ENCODE results near the gene SAMD13.

SAMD13 gene, protein sequence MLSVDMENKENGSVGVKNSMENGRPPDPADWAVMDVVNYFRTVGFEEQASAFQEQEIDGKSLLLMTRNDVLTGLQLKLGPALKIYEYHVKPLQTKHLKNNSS

DNA sequence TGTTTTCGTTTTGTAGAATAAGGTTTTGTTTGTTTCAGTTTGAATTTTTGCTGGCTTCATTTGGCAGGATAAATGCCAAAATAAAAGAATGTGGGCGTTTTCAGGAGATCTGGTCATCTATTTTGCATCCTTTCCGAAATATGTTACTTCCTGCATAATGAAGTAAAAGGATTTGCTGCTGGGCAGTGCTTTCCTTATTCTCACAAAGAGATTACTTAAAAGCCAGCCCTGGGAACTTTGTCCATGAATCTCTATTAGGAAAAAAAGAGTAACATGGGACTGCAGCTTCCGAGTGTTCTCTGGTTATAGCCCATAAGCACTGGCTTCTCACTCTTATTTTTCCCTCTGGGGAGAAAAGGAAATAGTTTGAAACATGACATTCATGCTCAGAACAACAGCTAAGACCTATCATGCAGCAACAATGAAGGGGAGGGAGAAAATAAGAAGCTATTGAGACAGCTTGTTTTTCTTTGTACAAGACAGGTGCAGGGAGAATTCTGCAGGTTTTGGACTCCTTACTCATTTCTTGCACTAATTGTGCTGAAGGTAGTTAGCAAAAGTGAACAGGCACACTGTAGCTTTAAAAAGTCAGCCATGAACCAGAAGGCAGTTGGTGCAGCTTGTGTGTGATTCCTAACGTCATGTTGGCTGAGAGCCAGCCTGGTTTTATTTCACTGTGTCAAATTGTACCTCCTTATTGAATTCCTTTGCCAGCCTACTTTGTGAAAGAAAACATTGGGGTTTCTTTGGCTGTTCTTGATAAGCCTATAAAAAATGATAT, at the start of gene SAMD13:
Gene SAMD13 (plus strand): TSS at position 705 of the 781 bp plus-strand sequence. CDS start 1,527 bp downstream, outside the sequence.
- no peak for DNase-seq (ENCODE audit: low read depth)

DNA sequence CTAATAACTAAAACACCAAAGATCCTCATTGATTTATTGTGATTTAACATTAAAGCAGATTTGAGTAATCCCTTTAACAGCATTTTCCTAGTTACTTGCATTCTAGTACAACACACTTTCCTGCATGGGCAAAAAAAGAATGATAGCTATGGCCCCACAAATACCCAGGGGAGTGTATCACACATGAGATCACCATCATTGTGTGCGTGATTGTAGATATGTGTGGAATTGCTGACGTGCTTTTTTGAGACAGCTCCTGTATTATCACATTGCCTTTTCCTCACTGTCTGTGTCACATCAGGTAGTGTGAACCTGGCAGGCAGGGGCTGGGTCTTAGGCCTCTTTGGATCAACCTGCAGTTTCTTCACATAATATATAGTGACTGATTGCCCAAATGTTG, 48.5 kb upstream of the SAMD13 start:
- DNase-seq (ENCODE audit: low read depth): no peak

DNA sequence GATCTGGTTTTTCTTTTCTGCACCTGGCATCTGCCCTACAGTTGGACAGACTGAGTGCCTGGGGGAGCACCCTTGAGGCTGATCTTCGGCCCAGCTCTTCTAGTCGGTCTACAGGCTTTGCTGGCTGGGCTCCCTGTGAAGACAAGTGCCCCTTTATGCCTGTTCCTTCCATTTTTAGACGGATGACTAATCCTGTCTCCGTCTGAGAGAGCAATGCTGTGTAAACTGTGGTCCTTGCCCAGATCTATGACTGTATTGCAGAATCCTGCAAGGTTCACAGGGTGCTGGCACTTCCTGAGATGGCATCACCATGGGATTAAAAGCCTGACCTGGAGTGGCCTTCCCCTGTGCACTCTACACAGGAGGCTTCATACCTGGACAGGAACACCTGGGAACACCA, 47.6 kb upstream of the SAMD13 start:
- DNase-seq (ENCODE audit: low read depth): no peak

DNA sequence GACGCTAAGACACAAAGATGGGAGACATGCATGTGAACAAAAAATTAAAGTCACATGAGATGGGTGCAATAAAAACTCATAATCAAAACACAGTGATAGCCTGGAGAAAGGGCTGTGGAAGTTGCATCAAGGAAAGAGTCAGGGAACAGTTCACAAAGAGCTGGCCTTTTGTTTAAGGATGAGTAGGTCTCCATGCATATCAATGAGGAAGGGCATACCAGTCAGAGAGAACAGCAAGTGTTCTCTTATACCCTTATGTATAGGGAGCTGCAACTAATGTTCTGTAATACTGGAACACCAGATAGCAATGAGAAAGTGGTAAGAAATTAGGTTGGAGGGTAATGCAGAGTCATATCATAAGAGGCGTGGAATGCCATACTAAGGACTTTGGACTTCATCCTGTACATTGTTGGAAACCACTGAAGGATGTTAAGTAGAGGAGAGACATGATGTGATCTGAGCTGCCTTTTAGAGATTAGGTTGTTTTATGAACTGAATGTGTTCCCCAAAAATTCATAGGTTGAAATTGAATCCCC, 46.7 kb upstream of the SAMD13 start:
- no peak for DNase-seq (ENCODE audit: low read depth)

DNA sequence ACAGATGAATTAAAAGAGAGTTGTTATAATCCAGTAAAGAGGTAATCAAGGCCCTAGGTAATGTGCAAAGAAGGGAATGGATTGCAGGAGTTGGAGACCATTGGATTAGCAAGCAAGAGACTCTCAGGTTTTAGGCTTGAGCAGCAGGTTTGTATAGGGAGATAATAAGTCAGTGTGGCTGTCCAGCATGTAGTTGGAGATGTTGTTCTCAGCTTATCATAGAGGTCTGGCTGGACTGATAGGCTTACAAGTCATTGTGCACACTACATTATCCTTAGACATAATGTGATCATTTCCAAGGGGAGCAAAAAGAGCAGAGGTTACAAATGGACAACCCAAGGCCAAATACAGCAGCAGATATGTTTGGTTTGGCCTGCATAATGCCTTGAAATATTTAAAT, 45.9 kb upstream of the SAMD13 start:
- DNase-seq (ENCODE audit: low read depth): no peak

DNA sequence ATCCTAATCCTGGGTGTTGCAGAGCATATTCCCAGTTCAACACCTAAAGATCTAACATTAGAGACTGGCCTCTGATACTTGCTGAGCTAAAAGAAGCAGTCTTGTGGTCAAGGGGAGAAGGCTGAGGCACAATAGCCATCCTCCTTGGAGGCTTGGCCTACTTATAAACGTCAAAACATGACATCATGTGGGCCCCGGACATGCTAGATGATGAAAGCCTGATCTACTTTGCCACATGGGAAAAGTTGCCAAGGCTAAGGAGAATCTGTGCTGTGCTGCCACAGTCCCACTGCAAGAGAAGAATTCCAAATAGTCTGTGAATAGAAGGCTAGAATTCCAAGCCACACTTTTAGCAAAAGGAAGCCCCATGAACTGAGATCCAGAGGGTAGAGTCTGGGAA, 43.9 kb upstream of the SAMD13 start:
- DNase-seq (ENCODE audit: low read depth): no peak

DNA sequence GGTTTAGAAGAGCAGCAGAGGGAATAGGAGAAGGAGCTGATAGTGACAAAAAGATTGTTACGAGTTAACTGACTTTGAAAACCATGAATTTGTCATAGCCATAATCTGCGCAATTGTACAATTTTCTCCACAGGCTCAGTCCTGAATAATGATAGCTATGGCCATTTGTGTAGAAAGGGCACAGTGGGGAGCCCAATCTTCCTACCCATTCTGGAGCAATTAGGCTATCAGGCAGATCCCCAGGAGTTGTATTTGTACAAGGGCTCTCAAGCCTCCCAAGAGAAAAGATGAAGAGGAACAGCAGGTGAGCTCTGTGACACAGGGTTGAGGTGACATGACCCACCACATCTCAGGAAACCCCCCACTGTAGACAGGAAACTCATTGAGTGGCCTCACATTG, 42.1 kb upstream of the SAMD13 start:
- DNase-seq (ENCODE audit: low read depth): no peak

DNA sequence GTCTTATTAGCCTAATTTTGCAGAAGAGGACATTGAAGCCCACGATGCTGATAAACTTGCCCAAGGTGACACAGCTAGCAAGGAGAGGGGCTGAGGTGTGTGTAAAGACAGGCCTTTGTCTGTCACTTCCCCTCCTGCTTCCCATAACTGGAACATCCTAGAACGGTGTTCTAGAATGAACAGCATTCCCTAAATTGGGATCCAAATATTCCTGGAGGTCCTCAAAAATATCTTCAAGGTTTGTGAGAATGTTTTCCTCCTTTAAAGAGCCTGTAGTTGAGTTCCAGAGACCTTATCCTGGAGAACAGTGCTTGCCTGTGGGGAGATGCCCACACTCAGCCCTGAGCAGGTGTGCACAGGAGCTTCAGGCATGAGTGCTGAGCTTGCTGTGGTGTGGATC, 41.5 kb upstream of the SAMD13 start:
- DNase-seq (ENCODE audit: low read depth): no peak

DNA sequence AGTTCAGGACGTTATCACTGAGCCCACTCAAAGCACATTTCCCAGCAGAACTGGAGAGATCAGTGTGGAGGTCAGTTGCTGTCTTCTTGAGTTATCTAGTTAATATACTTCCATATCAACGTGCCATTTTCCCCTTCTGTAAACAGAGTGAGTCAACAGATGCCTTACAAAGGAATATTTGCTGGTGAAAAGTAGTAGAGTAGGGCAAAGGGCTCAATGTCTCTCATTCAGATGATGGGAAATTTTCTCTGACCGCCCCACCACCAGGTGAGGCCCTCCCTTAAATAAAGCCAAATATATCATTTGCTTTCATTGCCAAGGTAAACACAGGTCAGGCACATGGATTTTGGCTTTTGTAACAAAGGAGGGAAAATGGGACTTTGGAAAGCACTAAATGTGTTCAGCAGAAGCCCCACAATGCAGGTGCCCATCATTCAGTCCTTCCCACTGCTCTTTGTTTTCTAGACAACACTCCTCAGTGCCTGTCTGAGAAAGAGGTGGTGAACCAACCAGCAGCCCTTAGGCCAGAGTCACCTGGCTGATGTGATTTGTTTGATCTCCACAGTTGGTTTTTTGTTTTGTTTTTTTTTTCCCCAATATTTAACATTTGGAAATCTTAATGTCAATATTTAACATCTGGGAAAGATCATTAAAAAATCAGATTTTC, 40.5 kb upstream of the SAMD13 start:
- DNase-seq (ENCODE audit: low read depth): no peak

DNA sequence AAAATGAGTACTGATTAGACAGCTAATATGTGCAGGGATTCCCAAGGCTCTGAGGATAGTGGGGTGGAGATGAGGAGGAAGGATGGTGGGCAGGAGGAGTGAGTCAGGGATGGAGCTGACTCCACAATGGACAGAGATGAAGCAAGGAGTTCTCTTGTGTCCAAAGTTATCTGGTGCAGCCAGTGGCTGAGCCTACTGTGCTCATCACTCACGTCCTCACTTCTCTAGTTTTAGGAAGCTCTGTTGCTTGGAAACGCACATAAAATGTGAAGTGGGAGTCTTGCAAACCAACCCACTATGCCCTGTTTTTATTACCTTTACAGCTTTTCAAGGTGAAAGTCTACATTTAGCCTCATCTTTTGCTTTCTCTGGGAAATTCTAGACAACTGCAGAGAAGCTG, 36.5 kb upstream of the SAMD13 start:
- DNase-seq (ENCODE audit: low read depth): no peak

DNA sequence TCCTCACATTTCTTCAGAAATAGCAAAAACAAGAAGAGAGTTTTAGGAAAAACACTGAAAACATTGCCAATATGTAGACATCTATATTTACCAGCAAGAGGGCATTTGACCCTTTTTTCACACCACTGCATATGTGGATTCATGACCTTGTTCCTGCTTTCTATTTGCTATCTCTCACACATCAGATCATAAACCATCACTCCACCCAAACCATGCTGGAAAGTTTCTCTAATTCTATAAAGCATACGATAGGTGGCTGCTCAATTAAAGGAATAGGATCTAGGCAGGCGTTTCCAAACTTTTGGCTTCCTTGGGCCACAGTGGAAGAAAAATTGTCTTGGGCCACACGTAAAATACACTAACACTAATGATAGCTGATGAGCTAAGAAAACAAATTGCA, 35.6 kb upstream of the SAMD13 start:
- no peak for DNase-seq (ENCODE audit: low read depth)

DNA sequence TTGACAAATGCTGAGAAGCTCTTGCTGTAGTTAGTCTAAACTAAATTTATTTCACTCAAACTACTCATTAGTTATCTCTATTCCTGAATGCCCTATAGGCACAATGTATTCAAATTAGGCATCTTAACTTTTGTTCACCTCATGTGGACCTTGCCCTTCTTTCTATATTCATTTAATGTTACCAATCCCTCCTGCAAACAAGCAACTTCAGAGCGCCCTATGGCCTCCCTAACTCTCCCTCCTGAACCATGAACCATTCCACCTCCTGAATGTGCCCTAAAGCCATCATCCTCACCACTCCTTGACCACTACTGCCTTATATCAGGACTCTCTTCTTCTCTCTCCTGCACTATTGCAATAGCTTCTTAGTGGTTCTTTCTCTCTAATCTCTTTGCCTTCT, 34.8 kb upstream of the SAMD13 start:
- no peak for DNase-seq (ENCODE audit: low read depth)

DNA sequence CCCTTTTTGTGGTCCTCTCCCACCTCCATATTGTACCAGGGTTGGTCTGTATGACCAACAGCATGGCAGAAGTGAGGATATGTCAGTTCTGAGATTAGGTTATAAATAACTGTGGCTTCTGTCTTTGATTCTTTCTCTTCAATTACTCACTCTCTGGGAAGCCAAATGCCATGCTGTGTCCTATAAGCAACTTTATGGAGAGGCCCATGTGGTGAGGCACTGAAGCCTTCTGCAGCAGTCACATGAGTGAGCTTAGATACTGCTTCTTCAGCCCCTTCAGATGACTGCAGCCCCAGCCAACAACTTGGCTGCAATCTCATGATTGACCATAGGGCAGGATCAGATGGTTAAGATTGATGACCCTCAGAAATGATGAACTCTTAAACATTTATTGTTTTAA, 34.0 kb upstream of the SAMD13 start:
- no peak for DNase-seq (ENCODE audit: low read depth)

DNA sequence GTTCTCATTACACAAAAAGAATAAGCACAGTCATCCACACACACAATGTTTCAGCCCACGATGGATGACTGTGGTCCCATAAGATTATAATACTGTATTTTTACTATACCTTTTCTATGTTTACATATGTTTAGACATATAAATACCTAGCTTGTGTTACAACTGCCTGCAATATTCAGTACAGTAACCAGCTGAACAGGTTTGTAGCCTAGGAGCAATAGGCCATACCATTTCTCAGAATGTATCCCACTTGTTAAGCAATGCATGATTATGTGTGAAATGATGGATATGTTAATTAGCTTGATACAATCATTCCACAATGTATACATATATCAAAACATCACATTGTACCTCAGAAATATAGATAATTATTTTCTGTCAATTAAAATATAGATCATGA, 33.2 kb upstream of the SAMD13 start:
- no peak for DNase-seq (ENCODE audit: low read depth)

DNA sequence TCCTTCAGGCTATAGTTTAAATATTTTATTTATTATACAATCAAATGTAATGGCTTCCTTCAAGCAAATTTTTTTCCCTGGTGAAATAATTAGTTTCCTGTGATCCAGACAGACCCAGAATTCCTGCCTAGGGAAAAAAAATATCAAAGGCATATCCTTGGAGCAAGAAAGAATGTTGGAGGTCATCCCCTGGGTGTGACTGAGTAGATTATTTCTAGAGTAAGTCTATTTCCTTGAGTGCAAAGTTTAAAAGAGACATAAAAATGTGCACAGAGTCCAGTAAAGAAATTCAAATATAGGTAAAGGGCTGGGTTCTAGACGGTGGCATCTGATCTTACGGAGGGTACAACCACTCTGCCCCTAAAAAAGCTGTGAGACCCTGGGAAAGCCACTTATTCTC, 32.2 kb upstream of the SAMD13 start:
- DNase-seq (ENCODE audit: low read depth): no peak

DNA sequence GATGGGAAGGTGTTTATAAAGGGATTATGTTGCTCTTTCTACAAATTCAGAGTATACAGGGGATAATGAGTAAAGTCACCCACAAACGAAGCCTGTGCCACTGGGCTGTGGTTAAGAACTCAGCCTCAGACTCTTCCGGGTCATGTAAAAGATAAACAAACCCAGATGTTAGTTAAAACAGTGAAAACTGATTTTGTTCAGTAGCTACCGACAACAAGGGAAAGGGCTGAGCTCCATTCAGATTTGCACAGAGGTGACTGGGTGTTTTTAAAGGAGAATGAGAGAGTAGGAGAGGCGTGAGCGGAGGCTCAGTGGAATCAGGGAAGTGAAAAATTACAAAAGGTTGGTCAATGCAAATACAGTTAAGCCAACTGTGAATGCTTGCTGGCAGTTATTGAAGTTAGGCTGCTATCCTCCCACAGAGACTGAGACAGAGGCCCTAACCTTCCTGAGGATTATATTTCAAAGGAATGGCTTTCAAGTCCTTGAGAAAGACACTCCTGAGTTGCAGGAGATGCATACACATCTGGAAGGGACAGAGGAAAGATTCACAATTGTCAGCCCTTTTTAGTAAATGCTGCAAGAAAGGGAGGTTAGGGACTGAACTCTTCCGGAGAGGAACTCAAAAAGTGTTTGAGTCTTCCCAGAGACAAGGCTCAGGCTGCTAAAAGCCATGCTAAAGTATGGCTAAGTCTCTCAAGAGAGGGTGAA, 29.9 kb upstream of the SAMD13 start:
- no peak for DNase-seq (ENCODE audit: low read depth)

DNA sequence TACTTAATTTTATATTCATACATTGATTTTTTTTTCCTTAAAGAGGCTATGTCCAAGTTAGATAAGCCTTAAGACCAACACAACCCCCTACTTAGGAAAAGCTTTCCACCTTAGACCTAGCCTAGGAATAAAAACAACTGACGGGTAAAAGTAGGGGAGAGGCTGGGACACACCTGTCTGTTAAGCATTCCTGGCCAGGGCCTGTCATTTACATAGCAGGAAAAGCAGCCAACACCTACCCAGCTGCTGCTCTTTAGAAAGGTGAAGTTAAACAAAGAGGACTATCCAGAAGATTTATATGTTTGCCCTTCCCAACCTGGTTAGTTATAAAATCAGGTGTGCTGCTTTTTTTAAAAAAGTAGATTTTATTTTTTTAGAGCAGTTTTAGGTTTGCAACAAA, 29.1 kb upstream of the SAMD13 start:
- no peak for DNase-seq (ENCODE audit: low read depth)

DNA sequence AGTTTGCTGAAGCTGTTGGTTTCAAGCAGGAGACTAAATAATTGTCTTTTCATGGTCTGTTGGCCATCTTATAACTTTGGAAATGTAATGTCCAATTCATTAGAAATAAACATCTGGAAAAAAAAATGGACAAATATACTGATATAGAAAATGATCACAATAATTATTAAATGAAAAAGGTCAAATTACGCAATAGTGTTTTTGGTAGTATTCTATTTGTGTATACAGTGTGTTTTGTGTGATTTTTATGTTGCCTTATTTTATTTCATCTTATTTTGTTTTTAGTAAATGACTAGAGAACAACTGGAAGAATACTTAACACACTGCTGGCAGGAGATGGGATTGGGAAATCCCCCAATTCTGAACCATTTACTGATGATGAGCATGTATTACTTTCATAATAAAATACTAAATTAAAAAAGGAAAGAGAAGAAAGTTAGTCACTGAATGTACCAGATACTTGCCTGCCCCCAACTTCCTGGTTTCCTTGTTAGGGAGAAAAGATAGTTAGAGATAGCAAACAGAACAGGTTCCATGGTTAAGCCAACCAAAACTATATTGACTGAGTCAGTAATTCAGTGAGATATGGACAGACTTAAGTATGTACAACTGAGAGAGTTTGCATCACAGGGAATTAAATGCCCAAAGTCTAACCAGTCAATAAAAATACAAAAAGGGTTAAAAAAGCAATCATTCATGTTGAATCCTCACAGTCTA, 24.0 kb upstream of the SAMD13 start:
- no peak for DNase-seq (ENCODE audit: low read depth)

DNA sequence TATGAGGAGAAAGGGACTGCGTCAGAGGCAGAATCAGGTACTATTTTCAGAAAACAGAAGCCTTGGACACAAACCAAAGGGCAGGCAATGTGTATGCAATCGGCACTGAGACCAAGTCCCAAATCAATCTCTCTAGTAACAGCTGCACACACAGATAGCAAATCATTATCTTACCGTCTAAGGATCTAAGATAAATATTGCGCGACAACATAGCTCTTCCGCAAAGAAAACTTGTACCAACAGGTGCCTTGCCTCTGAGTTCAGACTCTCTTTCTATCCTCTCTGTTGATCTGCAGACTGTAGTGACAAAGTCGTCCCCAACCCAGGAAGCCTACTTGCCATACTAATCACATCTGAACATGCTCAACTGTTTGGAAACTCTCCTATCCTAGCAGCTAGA, 22.6 kb upstream of the SAMD13 start:
- DNase-seq (ENCODE audit: low read depth): no peak

DNA sequence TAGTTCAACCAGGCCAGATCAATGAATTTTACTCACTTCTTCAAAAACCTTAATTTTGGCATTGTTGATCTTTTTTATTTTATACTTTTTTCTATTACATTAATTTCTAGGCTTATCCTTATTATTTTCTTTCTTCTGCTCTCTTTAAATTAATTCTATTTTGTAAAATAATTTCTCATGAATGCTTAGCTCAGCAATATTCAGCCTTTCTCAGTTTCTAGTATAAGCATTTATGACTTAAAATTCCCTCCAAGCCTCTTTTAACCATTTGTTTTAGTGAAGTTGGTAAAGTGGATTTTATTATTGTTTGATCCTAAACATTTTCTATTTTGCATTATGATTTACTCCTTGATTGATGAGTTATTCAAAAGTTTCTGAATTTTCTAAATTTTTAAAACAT, 20.6 kb upstream of the SAMD13 start:
- no peak for DNase-seq (ENCODE audit: low read depth)

DNA sequence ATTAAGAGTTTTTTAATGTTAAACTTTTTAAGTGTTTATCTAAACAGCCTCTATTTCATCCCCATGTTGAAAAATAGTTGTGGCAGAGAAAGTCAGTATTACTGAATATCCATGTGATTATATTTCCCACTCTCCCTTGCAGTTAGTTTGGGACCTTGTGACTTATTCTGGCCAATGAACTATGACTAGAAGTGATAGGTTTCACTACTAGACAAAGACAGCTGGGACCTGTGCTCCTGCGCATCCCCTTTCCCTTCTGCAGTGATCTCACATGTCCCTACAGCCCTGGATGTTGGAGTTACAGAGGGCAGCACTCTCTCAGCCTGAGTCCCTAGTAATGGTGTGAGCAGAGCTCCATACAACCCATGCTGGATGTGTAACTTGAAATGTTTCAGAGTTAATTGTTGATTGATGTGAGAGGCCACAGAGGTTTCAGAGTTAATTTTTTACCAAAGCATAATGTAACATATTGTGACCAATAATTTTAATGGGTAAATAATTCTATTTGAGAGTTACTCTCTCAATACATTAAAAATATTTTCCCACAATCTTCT, 18.7 kb upstream of the SAMD13 start:
- DNase-seq (ENCODE audit: low read depth): no peak

DNA sequence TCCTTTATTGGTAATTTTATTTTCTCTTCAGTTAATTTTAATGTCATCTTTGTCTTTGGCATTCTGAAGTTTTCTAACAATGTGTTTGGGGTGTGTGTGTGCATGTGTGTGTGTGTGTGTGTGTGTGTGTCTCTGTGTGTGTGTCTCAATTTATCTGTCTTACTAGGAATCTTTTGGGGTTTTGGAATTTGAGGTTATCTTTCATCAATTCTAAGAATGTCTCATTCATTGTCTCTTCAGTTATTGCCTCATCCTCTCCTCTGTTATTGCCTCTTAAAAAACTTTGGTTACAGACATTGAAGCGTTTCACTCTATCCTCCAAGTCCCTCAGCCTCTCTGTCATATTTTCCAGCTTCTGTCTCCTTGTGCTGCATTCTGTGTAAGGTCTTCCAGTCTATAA, 18.1 kb upstream of the SAMD13 start:
- DNase-seq (ENCODE audit: low read depth): no peak
